GM12878 (cell line): ENCODE measurements around the gene DENND2C. TPM values are rescaled to one million over a fixed set of nuclear protein-coding genes. Genes with fewer than 3 reads are reported as not detected.
A peak's percentile ranks its signal among the peaks of the same experiment; 100 is the strongest.

ENCODE experiments used
- CBX3 ChIP-seq: fragments of 200-600 bp; sonication (generic); IDR thresholded peaks from 2 replicates; pipeline ENCODE4 v1.6.1; 2016; ENCODE audit warnings: low read depth, borderline replicate concordance
- GABPA ChIP-seq: IDR thresholded peaks from 2 replicates; pipeline ENCODE4 v1.6.1; 2014; ENCODE audit warnings: antibody characterized with exemption, low read depth, mild to moderate bottlenecking, inconsistent platforms
- HDGF ChIP-seq: fragments of 450-650 bp; IDR thresholded peaks from 2 replicates; pipeline ENCODE4 v1.6.1; 2016; ENCODE audit warnings: antibody characterized with exemption
- IKZF1 ChIP-seq: fragments of 450-650 bp; conservative IDR thresholded peaks from 2 replicates; pipeline ENCODE4 v1.6.1; 2017; ENCODE audit warnings: antibody characterized with exemption, mild to moderate bottlenecking
- KDM1A ChIP-seq: fragments of 200-600 bp; sonication (generic); IDR thresholded peaks from 2 replicates; pipeline ENCODE4 v1.6.1; 2016; ENCODE audit warnings: borderline replicate concordance
- MTA2 ChIP-seq: fragments of 450-650 bp; IDR thresholded peaks from 2 replicates; pipeline ENCODE4 v1.6.1; 2016; ENCODE audit warnings: low read depth, mild to moderate bottlenecking, moderate library complexity
- NR2C2 ChIP-seq: IDR thresholded peaks from 2 replicates; pipeline ENCODE4 v1.6.1; 2011; ENCODE audit warnings: borderline replicate concordance, low read depth; ENCODE audit not compliant: control insufficient read depth, insufficient read length
- RELA ChIP-seq: fragments of 450-650 bp; IDR thresholded peaks from 2 replicates; pipeline ENCODE4 v1.8.0; 2014; ENCODE audit warnings: borderline replicate concordance; ENCODE audit not compliant: partially characterized antibody
- SMARCA5 ChIP-seq: fragments of 450-650 bp; IDR thresholded peaks from 2 replicates; pipeline ENCODE4 v1.6.1; 2017; ENCODE audit warnings: mild to moderate bottlenecking
- SUPT20H ChIP-seq: IDR thresholded peaks from 2 replicates; pipeline ENCODE4 v1.6.1; 2011; ENCODE audit warnings: low read depth, mild to moderate bottlenecking, low read length, moderate library complexity, borderline replicate concordance; ENCODE audit not compliant: control insufficient read depth
- YBX1 ChIP-seq: fragments of 450-650 bp; IDR thresholded peaks from 2 replicates; pipeline ENCODE4 v1.6.1; 2016; ENCODE audit warnings: antibody characterized with exemption
- ZBED1 ChIP-seq: IDR thresholded peaks from 2 replicates; pipeline ENCODE4 v1.6.1; 2016; ENCODE audit warnings: borderline replicate concordance
- polyA plus RNA-seq, 11 experiments: library from polyadenylated mRNA; depleted of rRNA in 4 of 11; unstranded in 6 of 11; stranded (reverse) in 5 of 11; fragments of >200 nt; fragmentation: Nextera tagmentation in 4 of 11; fragmentation: Illumina TruSeq in 1 of 11; extraction: Ambion mirVana in 4 of 11; extraction: Trizol in 1 of 11; gene quantifications; 1 replicate in 1 of 11; 2 replicates in 10 of 11; pipeline versions ENCODE4 v1.2.1 to v1.2.3, GENCODE V29; 2011 to 2016; ENCODE audit warnings: inconsistent platforms in 2 of 11, missing spikeins in 2 of 11, low read depth in 1 of 11
- total RNA-seq, 4 experiments: library from RNA; depleted of rRNA in 3 of 4; stranded (reverse); fragments of >200 nt in 3 of 4; fragmentation: Illumina TruSeq in 1 of 4; extraction: Trizol in 1 of 4; gene quantifications; 2 replicates each; pipeline versions ENCODE4 v1.2.1 to v1.2.3, GENCODE V29; 2013 to 2021
- TF ChIP-seq, protein P1 (sequence below): fragments of 450-650 bp; formaldehyde crosslinking; IDR thresholded peaks from 2 replicates; pipeline ENCODE4 v1.4.0; 2020; ENCODE audit warnings: mild to moderate bottlenecking, moderate library complexity
- TF ChIP-seq, protein P2 (sequence below): fragments of 450-650 bp; conservative IDR thresholded peaks from 2 replicates; pipeline ENCODE4 v1.6.1; 2017; ENCODE audit warnings: mild to moderate bottlenecking, moderate library complexity
- TF ChIP-seq, protein P3 (sequence below): fragments of 450-650 bp; IDR thresholded peaks from 2 replicates; pipeline ENCODE4 v1.6.1; 2018; ENCODE audit warnings: mild to moderate bottlenecking, low read depth, moderate library complexity; ENCODE audit not compliant: partially characterized antibody
- TF ChIP-seq, protein P4 (sequence below): fragments of 450-650 bp; IDR thresholded peaks from 2 replicates; pipeline ENCODE4 v1.6.1; 2017; ENCODE audit warnings: mild to moderate bottlenecking, low read depth, inconsistent platforms; ENCODE audit not compliant: poor library complexity, severe bottlenecking
- TF ChIP-seq, protein P5 (sequence below): IDR thresholded peaks from 2 replicates; pipeline ENCODE4 v1.6.1; 2012; ENCODE audit warnings: low read depth, low read length, improper control_type of control experiment

The DENND2C gene
- total and polyA plus RNA-seq, 10 of the 15 experiments (the other 5 are each of a cell fraction or from before 2014, with no cell fraction given), result 0.01 to 0.10 (median 0.06) TPM; not detected in 3

DNA sequence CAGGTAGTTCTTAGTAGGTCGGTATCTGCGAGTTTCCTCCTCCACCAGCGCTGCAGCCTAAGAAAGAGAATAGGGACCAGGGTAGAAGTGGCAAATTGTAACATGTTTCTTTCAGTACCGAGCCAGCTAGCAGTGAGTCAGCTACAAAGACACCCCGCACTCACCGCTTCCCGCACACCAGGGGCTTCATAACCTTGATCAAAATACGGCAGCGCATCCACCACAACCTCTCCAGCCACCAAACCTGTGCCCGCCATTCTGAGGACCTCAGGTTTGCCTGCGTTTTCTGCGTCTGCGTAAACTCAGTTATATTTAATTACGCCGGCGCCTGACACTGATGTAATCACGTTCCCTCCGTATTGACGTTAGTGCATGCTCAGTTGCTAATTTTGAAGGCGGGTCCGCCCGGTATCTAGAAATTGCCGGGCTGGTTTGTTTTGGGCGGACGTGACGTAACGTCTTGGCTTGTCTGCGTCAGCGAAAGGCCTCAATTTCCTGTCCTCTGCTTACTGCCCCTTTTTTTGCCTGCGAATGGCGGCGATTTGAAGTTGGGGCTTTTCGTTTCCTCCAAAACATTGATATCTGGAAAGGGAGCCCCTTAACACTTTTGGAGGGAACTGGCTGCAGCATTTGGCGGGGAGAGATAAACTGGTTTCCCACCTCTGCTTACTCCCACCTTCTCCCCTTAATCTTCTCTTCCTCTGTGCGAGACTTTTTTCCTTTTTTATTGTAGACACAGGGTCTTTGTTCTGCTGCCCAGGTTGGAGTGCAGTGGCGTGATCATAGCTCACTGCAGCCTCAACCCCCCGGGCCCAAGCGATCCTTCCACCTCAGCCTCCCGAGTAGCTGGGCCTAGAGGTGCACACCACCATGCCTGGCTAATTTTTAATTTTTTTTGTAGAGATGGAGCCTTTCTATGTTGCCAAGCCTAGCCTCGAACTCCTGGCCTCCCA lies 88.2 kb downstream of the DENND2C start, which contains the start of gene BCAS2 (continued):
- TF ChIP-seq, protein P1, sequence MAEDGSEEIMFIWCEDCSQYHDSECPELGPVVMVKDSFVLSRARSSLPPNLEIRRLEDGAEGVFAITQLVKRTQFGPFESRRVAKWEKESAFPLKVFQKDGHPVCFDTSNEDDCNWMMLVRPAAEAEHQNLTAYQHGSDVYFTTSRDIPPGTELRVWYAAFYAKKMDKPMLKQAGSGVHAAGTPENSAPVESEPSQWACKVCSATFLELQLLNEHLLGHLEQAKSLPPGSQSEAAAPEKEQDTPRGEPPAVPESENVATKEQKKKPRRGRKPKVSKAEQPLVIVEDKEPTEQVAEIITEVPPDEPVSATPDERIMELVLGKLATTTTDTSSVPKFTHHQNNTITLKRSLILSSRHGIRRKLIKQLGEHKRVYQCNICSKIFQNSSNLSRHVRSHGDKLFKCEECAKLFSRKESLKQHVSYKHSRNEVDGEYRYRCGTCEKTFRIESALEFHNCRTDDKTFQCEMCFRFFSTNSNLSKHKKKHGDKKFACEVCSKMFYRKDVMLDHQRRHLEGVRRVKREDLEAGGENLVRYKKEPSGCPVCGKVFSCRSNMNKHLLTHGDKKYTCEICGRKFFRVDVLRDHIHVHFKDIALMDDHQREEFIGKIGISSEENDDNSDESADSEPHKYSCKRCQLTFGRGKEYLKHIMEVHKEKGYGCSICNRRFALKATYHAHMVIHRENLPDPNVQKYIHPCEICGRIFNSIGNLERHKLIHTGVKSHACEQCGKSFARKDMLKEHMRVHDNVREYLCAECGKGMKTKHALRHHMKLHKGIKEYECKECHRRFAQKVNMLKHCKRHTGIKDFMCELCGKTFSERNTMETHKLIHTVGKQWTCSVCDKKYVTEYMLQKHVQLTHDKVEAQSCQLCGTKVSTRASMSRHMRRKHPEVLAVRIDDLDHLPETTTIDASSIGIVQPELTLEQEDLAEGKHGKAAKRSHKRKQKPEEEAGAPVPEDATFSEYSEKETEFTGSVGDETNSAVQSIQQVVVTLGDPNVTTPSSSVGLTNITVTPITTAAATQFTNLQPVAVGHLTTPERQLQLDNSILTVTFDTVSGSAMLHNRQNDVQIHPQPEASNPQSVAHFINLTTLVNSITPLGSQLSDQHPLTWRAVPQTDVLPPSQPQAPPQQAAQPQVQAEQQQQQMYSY (CRISPR knock-in tag), result no peak
- TF ChIP-seq YBX1 (no peak), KDM1A (no peak), IKZF1 (peak; percentile 61), SMARCA5 (no peak), GABPA (peak; percentile 95), RELA (no peak), CBX3 (no peak), NR2C2 (no peak), SUPT20H (no peak), MTA2 (no peak), HDGF (no peak), ZBED1 (no peak)
- TF ChIP-seq, protein P2, sequence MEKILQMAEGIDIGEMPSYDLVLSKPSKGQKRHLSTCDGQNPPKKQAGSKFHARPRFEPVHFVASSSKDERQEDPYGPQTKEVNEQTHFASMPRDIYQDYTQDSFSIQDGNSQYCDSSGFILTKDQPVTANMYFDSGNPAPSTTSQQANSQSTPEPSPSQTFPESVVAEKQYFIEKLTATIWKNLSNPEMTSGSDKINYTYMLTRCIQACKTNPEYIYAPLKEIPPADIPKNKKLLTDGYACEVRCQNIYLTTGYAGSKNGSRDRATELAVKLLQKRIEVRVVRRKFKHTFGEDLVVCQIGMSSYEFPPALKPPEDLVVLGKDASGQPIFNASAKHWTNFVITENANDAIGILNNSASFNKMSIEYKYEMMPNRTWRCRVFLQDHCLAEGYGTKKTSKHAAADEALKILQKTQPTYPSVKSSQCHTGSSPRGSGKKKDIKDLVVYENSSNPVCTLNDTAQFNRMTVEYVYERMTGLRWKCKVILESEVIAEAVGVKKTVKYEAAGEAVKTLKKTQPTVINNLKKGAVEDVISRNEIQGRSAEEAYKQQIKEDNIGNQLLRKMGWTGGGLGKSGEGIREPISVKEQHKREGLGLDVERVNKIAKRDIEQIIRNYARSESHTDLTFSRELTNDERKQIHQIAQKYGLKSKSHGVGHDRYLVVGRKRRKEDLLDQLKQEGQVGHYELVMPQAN, result 0 out of 2 replicates have a peak, but pooled peaks have one; percentile 32
- TF ChIP-seq, protein P3, sequence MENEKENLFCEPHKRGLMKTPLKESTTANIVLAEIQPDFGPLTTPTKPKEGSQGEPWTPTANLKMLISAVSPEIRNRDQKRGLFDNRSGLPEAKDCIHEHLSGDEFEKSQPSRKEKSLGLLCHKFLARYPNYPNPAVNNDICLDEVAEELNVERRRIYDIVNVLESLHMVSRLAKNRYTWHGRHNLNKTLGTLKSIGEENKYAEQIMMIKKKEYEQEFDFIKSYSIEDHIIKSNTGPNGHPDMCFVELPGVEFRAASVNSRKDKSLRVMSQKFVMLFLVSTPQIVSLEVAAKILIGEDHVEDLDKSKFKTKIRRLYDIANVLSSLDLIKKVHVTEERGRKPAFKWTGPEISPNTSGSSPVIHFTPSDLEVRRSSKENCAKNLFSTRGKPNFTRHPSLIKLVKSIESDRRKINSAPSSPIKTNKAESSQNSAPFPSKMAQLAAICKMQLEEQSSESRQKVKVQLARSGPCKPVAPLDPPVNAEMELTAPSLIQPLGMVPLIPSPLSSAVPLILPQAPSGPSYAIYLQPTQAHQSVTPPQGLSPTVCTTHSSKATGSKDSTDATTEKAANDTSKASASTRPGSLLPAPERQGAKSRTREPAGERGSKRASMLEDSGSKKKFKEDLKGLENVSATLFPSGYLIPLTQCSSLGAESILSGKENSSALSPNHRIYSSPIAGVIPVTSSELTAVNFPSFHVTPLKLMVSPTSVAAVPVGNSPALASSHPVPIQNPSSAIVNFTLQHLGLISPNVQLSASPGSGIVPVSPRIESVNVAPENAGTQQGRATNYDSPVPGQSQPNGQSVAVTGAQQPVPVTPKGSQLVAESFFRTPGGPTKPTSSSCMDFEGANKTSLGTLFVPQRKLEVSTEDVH, result peak; percentile 79
- TF ChIP-seq, protein P4, sequence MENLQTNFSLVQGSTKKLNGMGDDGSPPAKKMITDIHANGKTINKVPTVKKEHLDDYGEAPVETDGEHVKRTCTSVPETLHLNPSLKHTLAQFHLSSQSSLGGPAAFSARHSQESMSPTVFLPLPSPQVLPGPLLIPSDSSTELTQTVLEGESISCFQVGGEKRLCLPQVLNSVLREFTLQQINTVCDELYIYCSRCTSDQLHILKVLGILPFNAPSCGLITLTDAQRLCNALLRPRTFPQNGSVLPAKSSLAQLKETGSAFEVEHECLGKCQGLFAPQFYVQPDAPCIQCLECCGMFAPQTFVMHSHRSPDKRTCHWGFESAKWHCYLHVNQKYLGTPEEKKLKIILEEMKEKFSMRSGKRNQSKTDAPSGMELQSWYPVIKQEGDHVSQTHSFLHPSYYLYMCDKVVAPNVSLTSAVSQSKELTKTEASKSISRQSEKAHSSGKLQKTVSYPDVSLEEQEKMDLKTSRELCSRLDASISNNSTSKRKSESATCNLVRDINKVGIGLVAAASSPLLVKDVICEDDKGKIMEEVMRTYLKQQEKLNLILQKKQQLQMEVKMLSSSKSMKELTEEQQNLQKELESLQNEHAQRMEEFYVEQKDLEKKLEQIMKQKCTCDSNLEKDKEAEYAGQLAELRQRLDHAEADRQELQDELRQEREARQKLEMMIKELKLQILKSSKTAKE, result no peak
- TF ChIP-seq, protein P5, sequence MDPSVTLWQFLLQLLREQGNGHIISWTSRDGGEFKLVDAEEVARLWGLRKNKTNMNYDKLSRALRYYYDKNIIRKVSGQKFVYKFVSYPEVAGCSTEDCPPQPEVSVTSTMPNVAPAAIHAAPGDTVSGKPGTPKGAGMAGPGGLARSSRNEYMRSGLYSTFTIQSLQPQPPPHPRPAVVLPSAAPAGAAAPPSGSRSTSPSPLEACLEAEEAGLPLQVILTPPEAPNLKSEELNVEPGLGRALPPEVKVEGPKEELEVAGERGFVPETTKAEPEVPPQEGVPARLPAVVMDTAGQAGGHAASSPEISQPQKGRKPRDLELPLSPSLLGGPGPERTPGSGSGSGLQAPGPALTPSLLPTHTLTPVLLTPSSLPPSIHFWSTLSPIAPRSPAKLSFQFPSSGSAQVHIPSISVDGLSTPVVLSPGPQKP, result no peak
